ENCODE results near the gene ZNF174. TPM values are rescaled to one million over a fixed set of nuclear protein-coding genes. Genes with fewer than 3 reads are reported as not detected.

ZNF174 gene
- polyA plus RNA-seq, result 10 to 100 TPM in 1 of 4 donors, 1 to 10 TPM in 3; 3.0 to 11.5 (median 4.7) TPM
- long read RNA-seq, donor 1, result 0 reads
- long read RNA-seq, donor 2, result 0 reads
- long read RNA-seq, donor 3, result 0 reads
- long read RNA-seq, donor 4, partial matches to known transcripts, result 0 of 1 reads
- long read RNA-seq, donor 4, other reads (novel, unspliced or antisense), result 0 of 1 reads
- long read RNA-seq, donor 5, result 0 reads
- long read RNA-seq, donor 6, partial matches to known transcripts, result 0 of 1 reads
- long read RNA-seq, donor 6, other reads (novel, unspliced or antisense), result 0 of 1 reads
- long read RNA-seq, donor 7, transcript ZNF174-201 (3 exons, 2,260 nt), result major isoform, 6 of 15 reads
- long read RNA-seq, donor 7, partial matches to known transcripts, result 6 of 15 reads
- long read RNA-seq, donor 7, other reads (novel, unspliced or antisense), result 0 of 15 reads
- long read RNA-seq, donor 8, result 0 reads
- long read RNA-seq, donor 9, result 0 reads
- long read RNA-seq, donor 10, partial matches to known transcripts, result 0 of 3 reads
- long read RNA-seq, donor 10, other reads (novel, unspliced or antisense), result 0 of 3 reads

- Histone ChIP-seq H3K4me3 (ENCODE audit: low read depth in 1 of 3, low read length in 3 of 3) (peak within 1 kb of the TSS; percentile 75 to 93 (median 88)), H3K27ac (ENCODE audit: low read depth in 1 of 3, low read length in 2 of 3) (peak within 1 kb of the TSS; percentile 81 to 91 (median 83)), H3K27me3 (ENCODE audit: control insufficient read depth in 3 of 3, insufficient read depth in 3 of 3, low read length in 3 of 3) (no peaks in the 10 kb centered on the region), H3K9me3 (ENCODE audit: control insufficient read depth in 2 of 2, insufficient read depth in 1 of 2, low read depth in 1 of 2, low read length in 1 of 2) (peaks cover 0 to 66% of the 10 kb centered on the region in 2 donors), H3K36me3 (ENCODE audit: control insufficient read depth in 3 of 3, insufficient read depth in 2 of 3, low read depth in 1 of 3, low read length in 3 of 3) (peaks cover 7 to 34% (median 15%) of the 10 kb centered on the region in 3 donors), H3K4me1 (ENCODE audit: control insufficient read depth in 3 of 3, insufficient read depth in 2 of 3, low read depth in 1 of 3, low read length in 2 of 3) (peaks cover 0 to 7% (median 0%) of the 10 kb centered on the region in 3 donors)
- DNase-seq (peak; percentile 99), FAIRE-seq (no peak)
- WGBS, 3 donors, result 0 to 1% (median 0%) methylated on average over 82 to 95 of the region's 95 CpGs
Measured at GRCh38 chr16:3400779-3401688, at the start of gene ZNF174, which contains the start of gene ZSCAN32. TSS of gene ZNF174 (plus strand) at chr16:3401215. CDS start at chr16:3402005, 790 bp downstream. TSS of gene ZSCAN32 (minus strand) at chr16:3401004. CDS start at chr16:3397557, 3,447 bp downstream.

- Histone ChIP-seq H3K27ac (ENCODE audit: low read depth in 1 of 3, low read length in 2 of 3) (no peak within 1 kb of the TSS), H3K36me3 (ENCODE audit: control insufficient read depth in 3 of 3, insufficient read depth in 2 of 3, low read depth in 1 of 3, low read length in 3 of 3) (no peaks in the 10 kb centered on the region), H3K9me3 (ENCODE audit: control insufficient read depth in 2 of 2, insufficient read depth in 1 of 2, low read depth in 1 of 2, low read length in 1 of 2) (peaks cover 0 to 5% of the 10 kb centered on the region in 2 donors), H3K4me1 (ENCODE audit: control insufficient read depth in 3 of 3, insufficient read depth in 2 of 3, low read depth in 1 of 3, low read length in 2 of 3) (no peaks in the 10 kb centered on the region), H3K4me3 (ENCODE audit: low read depth in 1 of 3, low read length in 3 of 3) (no peak within 1 kb of the TSS), H3K27me3 (ENCODE audit: control insufficient read depth in 3 of 3, insufficient read depth in 3 of 3, low read length in 3 of 3) (no peaks in the 10 kb centered on the region)
- no peak for DNase-seq
- 66 to 75% (median 72%) methylated on average over 3 of the region's 3 CpGs for WGBS, 3 donors
- no peak for FAIRE-seq
Measured at GRCh38 chr16:3355589-3355988, 45.4 kb upstream of the ZNF174 start, which contains the start of gene OR2C1. TSS of gene OR2C1 (plus strand) at chr16:3355889. CDS start at chr16:3355941, 52 bp downstream.

GRCh38 chr16:3356118-3356517 is 44.9 kb upstream of the ZNF174 start:
- H3K4me3 ChIP-seq (ENCODE audit: low read depth in 1 of 3, low read length in 3 of 3), result no peak overlapping the region

DNA sequence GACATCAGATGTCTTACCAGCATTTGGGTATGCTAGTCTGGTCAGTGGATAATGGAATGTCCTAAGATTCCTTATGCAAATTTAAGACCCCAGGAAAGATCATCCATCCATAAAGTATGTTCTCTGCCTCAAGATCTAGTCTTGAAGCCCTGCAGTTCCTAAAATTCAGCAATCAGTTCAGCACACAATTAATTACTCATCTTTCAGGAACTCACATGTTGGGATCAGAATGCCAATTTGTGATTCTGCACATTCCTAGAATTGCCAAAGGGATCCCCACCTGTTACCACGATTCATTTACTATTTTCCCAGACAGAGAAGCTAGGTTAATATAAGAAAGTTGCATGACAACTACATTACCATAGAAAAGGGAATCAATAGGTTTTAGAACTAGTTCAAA is 42.1 kb upstream of the ZNF174 start:
- WGBS, 3 donors, result 15 to 37% (median 37%) methylated on average over 1 of the region's 1 CpG
- no peaks in the 10 kb centered on the region for H3K36me3 ChIP-seq (ENCODE audit: control insufficient read depth in 3 of 3, insufficient read depth in 2 of 3, low read depth in 1 of 3, low read length in 3 of 3)
- FAIRE-seq (no peak), DNase-seq (no peak)
- peaks cover 0 to 2% (median 2%) of the 10 kb centered on the region in 3 donors for H3K27me3 ChIP-seq (ENCODE audit: control insufficient read depth in 3 of 3, insufficient read depth in 3 of 3, low read length in 3 of 3)
- H3K4me3 ChIP-seq (ENCODE audit: low read depth in 1 of 3, low read length in 3 of 3), result no peak overlapping the region
- no peak overlapping the region for H3K27ac ChIP-seq (ENCODE audit: low read depth in 1 of 3, low read length in 2 of 3)
- peaks cover 1 to 8% of the 10 kb centered on the region in 2 donors for H3K9me3 ChIP-seq (ENCODE audit: control insufficient read depth in 2 of 2, insufficient read depth in 1 of 2, low read depth in 1 of 2, low read length in 1 of 2)
- H3K4me1 ChIP-seq (ENCODE audit: control insufficient read depth in 3 of 3, insufficient read depth in 2 of 3, low read depth in 1 of 3, low read length in 2 of 3), result no peaks in the 10 kb centered on the region

More at GRCh38 chr16:3356118-3356517, 44.9 kb upstream of the ZNF174 start:
- no peak for FAIRE-seq
- H3K27ac ChIP-seq (ENCODE audit: low read depth in 1 of 3, low read length in 2 of 3), result no peak overlapping the region
- H3K9me3 ChIP-seq (ENCODE audit: control insufficient read depth in 2 of 2, insufficient read depth in 1 of 2, low read depth in 1 of 2, low read length in 1 of 2), result peaks cover 0 to 5% of the 10 kb centered on the region in 2 donors
- DNase-seq, result no peak
- H3K4me1 ChIP-seq (ENCODE audit: control insufficient read depth in 3 of 3, insufficient read depth in 2 of 3, low read depth in 1 of 3, low read length in 2 of 3), result no peaks in the 10 kb centered on the region
- no peaks in the 10 kb centered on the region for H3K36me3 ChIP-seq (ENCODE audit: control insufficient read depth in 3 of 3, insufficient read depth in 2 of 3, low read depth in 1 of 3, low read length in 3 of 3)
- WGBS, 3 donors, result 86 to 95% (median 92%) methylated on average over 10 of the region's 10 CpGs
- H3K27me3 ChIP-seq (ENCODE audit: control insufficient read depth in 3 of 3, insufficient read depth in 3 of 3, low read length in 3 of 3), result peaks cover 0 to 2% (median 2%) of the 10 kb centered on the region in 3 donors

GRCh38 chr16:3362931-3363330 is 38.1 kb upstream of the ZNF174 start:
- DNase-seq, result no peak
- FAIRE-seq, result no peak
- H3K4me3 ChIP-seq (ENCODE audit: low read depth in 1 of 3, low read length in 3 of 3), result no peak overlapping the region
- H3K27me3 ChIP-seq (ENCODE audit: control insufficient read depth in 3 of 3, insufficient read depth in 3 of 3, low read length in 3 of 3), result peaks cover 0 to 5% (median 2%) of the 10 kb centered on the region in 3 donors
- H3K9me3 ChIP-seq (ENCODE audit: control insufficient read depth in 2 of 2, insufficient read depth in 1 of 2, low read depth in 1 of 2, low read length in 1 of 2), result peaks cover 5 to 34% of the 10 kb centered on the region in 2 donors
- H3K4me1 ChIP-seq (ENCODE audit: control insufficient read depth in 3 of 3, insufficient read depth in 2 of 3, low read depth in 1 of 3, low read length in 2 of 3), result no peaks in the 10 kb centered on the region
- H3K27ac ChIP-seq (ENCODE audit: low read depth in 1 of 3, low read length in 2 of 3), result no peak overlapping the region
- H3K36me3 ChIP-seq (ENCODE audit: control insufficient read depth in 3 of 3, insufficient read depth in 2 of 3, low read depth in 1 of 3, low read length in 3 of 3), result no peaks in the 10 kb centered on the region

- H3K4me1 ChIP-seq (ENCODE audit: control insufficient read depth in 3 of 3, insufficient read depth in 2 of 3, low read depth in 1 of 3, low read length in 2 of 3), result no peaks in the 10 kb centered on the region
- H3K9me3 ChIP-seq (ENCODE audit: control insufficient read depth in 2 of 2, insufficient read depth in 1 of 2, low read depth in 1 of 2, low read length in 1 of 2), result peaks cover 5 to 38% of the 10 kb centered on the region in 2 donors
- DNase-seq (no peak), FAIRE-seq (no peak)
- H3K4me3 ChIP-seq (ENCODE audit: low read depth in 1 of 3, low read length in 3 of 3), result no peak overlapping the region
- H3K36me3 ChIP-seq (ENCODE audit: control insufficient read depth in 3 of 3, insufficient read depth in 2 of 3, low read depth in 1 of 3, low read length in 3 of 3), result no peaks in the 10 kb centered on the region
- 94% methylated on average over 7 of the region's 7 CpGs for WGBS, 3 donors
- H3K27me3 ChIP-seq (ENCODE audit: control insufficient read depth in 3 of 3, insufficient read depth in 3 of 3, low read length in 3 of 3), result peaks cover 0 to 5% (median 2%) of the 10 kb centered on the region in 3 donors
- no peak overlapping the region for H3K27ac ChIP-seq (ENCODE audit: low read depth in 1 of 3, low read length in 2 of 3)
Measured at GRCh38 chr16:3363793-3364192, 37.2 kb upstream of the ZNF174 start.

DNA sequence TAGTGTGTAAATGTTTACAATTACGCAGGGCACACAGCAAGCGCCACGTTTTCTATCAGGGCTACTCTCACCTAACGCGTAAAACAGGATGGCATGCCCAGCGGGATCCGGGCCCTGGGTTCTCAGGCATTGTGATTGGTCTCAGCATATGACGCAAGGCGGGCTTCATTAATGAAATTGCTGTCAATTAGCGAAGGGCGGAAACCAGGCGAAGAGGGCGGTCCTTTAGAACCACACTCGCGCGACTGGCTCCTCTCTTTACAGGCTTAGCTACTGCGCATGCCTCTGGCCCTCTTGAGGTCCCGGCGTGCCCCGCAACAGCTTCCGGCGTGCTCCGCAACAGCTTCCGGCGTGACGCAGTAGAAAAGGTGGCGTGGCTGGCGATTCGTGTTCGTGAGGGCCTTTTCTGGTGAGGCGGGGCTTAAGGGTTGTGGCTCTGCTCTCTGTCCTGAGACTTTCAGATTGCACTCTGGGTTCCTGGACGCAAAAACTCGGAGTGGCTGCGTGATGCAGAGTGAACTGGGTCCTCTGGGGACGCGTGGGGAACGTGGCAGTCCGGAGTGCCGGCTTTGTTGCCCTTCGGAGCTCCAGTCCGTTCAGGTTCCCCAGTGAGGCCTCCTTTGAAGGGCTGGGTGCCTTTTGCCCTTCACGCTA is 36.1 kb upstream of the ZNF174 start:
- Histone ChIP-seq H3K4me3 (ENCODE audit: low read depth in 1 of 3, low read length in 3 of 3) (peak overlapping the region; percentile 14 to 56 (median 49)), H3K4me1 (ENCODE audit: control insufficient read depth in 3 of 3, insufficient read depth in 2 of 3, low read depth in 1 of 3, low read length in 2 of 3) (no peaks in the 10 kb centered on the region), H3K27ac (ENCODE audit: low read depth in 1 of 3, low read length in 2 of 3) (peak overlapping the region; percentile 46 to 92 (median 69)), H3K27me3 (ENCODE audit: control insufficient read depth in 3 of 3, insufficient read depth in 3 of 3, low read length in 3 of 3) (peaks cover 0 to 5% (median 2%) of the 10 kb centered on the region in 3 donors), H3K9me3 (ENCODE audit: control insufficient read depth in 2 of 2, insufficient read depth in 1 of 2, low read depth in 1 of 2, low read length in 1 of 2) (peaks cover 5 to 41% of the 10 kb centered on the region in 2 donors), H3K36me3 (ENCODE audit: control insufficient read depth in 3 of 3, insufficient read depth in 2 of 3, low read depth in 1 of 3, low read length in 3 of 3) (no peaks in the 10 kb centered on the region)
- FAIRE-seq (no peak), DNase-seq (peak; percentile 80 to 91)
- 15 to 25% (median 20%) methylated on average over 42 of the region's 42 CpGs for WGBS, 3 donors
